Measurements from ENCODE around the gene ZC3H4. TPM values are rescaled to one million over a fixed set of nuclear protein-coding genes. Genes with fewer than 3 reads are reported as not detected.

Gene ZC3H4
- total and polyA plus RNA-seq, 2 donors (not counting 1 experiment from before 2014, with no cell fraction given) = 12.7 to 73.7 TPM

DNA sequence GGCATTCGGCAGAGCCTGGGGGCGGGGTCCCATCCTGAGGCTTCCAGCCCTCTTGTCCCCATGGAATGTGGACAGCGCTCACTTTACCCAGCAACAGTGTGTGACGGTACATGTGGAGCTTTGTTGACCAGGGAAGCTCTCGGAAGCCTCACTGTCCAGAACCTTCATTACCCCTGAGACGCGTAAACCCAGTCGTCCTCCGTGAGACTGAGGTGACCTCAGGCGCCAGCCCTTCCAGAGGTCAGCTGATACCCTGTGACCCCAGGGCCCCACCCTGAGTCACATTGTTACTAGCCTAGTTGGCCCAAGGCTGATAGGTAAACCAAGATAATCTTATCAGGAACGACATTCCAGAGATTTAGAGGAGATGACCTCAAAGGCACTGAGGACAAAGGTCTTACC is 55.0 kb downstream of the ZC3H4 start:
- POLR2A ChIA-PET = interaction anchor here (0.7 kb wide), 1 partner anchor 325 kb away, joined by 4 read pairs; no protein-coding TSS in a partner anchor
- ATAC-seq (ENCODE audit: low read depth) = no peak

GRCh38 chr19:47057328-47057727 is 56.2 kb downstream of the ZC3H4 start:
- DNase-seq (no peak), ATAC-seq (ENCODE audit: low read depth) (no peak)
- no peak overlapping the region for H3K4me3 ChIP-seq (ENCODE audit: control extremely low read depth in 1 of 5, extremely low read depth in 1 of 5, insufficient read depth in 1 of 5, low read depth in 2 of 5, low read length in 4 of 5)
- intact Hi-C loops (cut with micrococcal nuclease) = no loop called here
- H4K20me1 ChIP-seq (ENCODE audit: control insufficient read depth, insufficient read depth, low read length, poor library complexity, severe bottlenecking) = no peaks in the 10 kb centered on the region
- no peaks in the 10 kb centered on the region for H3K36me3 ChIP-seq (replicated peaks in 1 of 2; ENCODE audit: control extremely low read depth in 1 of 2, control insufficient read depth in 1 of 2, extremely low read depth in 1 of 2, insufficient read depth in 2 of 2, low read length in 1 of 2)
- no peak overlapping the region for H2AFZ ChIP-seq (ENCODE audit: insufficient read depth, low read depth, low read length, poor library complexity, severe bottlenecking)
- Mint-ChIP-seq H3K9me3 (ENCODE audit: insufficient read depth) (no peaks in the 10 kb centered on the region), H3K27me3 (peaks cover 4% of the 10 kb centered on the region), H3K27ac (no peak overlapping the region), H3K4me1 (no peaks in the 10 kb centered on the region), H3K4me3 (no peak overlapping the region)
- no peak overlapping the region for H3K9ac ChIP-seq (ENCODE audit: low read length)
- no peak overlapping the region for H3K4me2 ChIP-seq (replicated peaks; ENCODE audit: low read depth, low read length, poor library complexity, severe bottlenecking)
- H3K9me3 ChIP-seq (ENCODE audit: control extremely low read depth in 1 of 3, control insufficient read depth in 2 of 3, insufficient read depth in 1 of 3, low read length in 2 of 3) = no peaks in the 10 kb centered on the region
- no peaks in the 10 kb centered on the region for H3K79me2 ChIP-seq (ENCODE audit: control insufficient read depth, insufficient read depth, low read length)
- TF ChIP-seq, protein P1, sequence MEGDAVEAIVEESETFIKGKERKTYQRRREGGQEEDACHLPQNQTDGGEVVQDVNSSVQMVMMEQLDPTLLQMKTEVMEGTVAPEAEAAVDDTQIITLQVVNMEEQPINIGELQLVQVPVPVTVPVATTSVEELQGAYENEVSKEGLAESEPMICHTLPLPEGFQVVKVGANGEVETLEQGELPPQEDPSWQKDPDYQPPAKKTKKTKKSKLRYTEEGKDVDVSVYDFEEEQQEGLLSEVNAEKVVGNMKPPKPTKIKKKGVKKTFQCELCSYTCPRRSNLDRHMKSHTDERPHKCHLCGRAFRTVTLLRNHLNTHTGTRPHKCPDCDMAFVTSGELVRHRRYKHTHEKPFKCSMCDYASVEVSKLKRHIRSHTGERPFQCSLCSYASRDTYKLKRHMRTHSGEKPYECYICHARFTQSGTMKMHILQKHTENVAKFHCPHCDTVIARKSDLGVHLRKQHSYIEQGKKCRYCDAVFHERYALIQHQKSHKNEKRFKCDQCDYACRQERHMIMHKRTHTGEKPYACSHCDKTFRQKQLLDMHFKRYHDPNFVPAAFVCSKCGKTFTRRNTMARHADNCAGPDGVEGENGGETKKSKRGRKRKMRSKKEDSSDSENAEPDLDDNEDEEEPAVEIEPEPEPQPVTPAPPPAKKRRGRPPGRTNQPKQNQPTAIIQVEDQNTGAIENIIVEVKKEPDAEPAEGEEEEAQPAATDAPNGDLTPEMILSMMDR (IDR thresholded peaks at IDR 0.05) = no peak
- no peak for TF ChIP-seq EZH2 (IDR thresholded peaks at IDR 0.05; ENCODE audit: borderline replicate concordance, insufficient read depth, low read depth, low read length, poor library complexity, severe bottlenecking)
- no peak overlapping the region for H3K27ac ChIP-seq (ENCODE audit: low read length in 2 of 2)
- CTCF ChIA-PET = no interaction called here
- H3K4me1 ChIP-seq (ENCODE audit: control insufficient read depth in 2 of 2, insufficient read depth in 2 of 2, low read length in 2 of 2) = no peaks in the 10 kb centered on the region
- H3K27me3 ChIP-seq (replicated peaks in 1 of 4; ENCODE audit: control extremely low read depth in 1 of 4, control insufficient read depth in 3 of 4, insufficient read depth in 4 of 4, low read length in 3 of 4) = no peaks in the 10 kb centered on the region
- POLR2A ChIA-PET = no interaction called here
- 100% methylated on average over 1 of the region's 2 CpGs for WGBS (ENCODE audit: insufficient coverage)

More for the DNA sequence above, 55.0 kb downstream of the ZC3H4 start:
- Histone ChIP-seq H3K79me2 (ENCODE audit: control insufficient read depth, insufficient read depth, low read length) (no peaks in the 10 kb centered on the region), H3K9ac (ENCODE audit: low read length) (no peak overlapping the region), H3K9me3 (ENCODE audit: control extremely low read depth in 1 of 3, control insufficient read depth in 2 of 3, insufficient read depth in 1 of 3, low read length in 2 of 3) (no peaks in the 10 kb centered on the region), H2AFZ (ENCODE audit: insufficient read depth, low read depth, low read length, poor library complexity, severe bottlenecking) (no peak overlapping the region), H3K27me3 (replicated peaks in 1 of 4; ENCODE audit: control extremely low read depth in 1 of 4, control insufficient read depth in 3 of 4, insufficient read depth in 4 of 4, low read length in 3 of 4) (no peaks in the 10 kb centered on the region), H3K27ac (ENCODE audit: low read length in 2 of 2) (no peak overlapping the region), H3K36me3 (replicated peaks in 1 of 2; ENCODE audit: control extremely low read depth in 1 of 2, control insufficient read depth in 1 of 2, extremely low read depth in 1 of 2, insufficient read depth in 2 of 2, low read length in 1 of 2) (no peaks in the 10 kb centered on the region), H3K4me3 (ENCODE audit: control extremely low read depth in 1 of 5, extremely low read depth in 1 of 5, insufficient read depth in 1 of 5, low read depth in 2 of 5, low read length in 4 of 5) (no peak overlapping the region), H3K4me1 (ENCODE audit: control insufficient read depth in 2 of 2, insufficient read depth in 2 of 2, low read length in 2 of 2) (no peaks in the 10 kb centered on the region), H3K4me2 (replicated peaks; ENCODE audit: low read depth, low read length, poor library complexity, severe bottlenecking) (no peak overlapping the region), H4K20me1 (ENCODE audit: control insufficient read depth, insufficient read depth, low read length, poor library complexity, severe bottlenecking) (no peaks in the 10 kb centered on the region)
- H3K4me3 Mint-ChIP-seq = no peak overlapping the region
- DNase-seq = no peak
- intact Hi-C loops (cut with micrococcal nuclease) = no loop called here
- H3K9me3 Mint-ChIP-seq (ENCODE audit: insufficient read depth) = no peaks in the 10 kb centered on the region
- CTCF ChIA-PET = interaction anchor here (1.0 kb wide), 1 partner anchor 23 kb away, joined by 4 read pairs; no protein-coding TSS in a partner anchor
- peaks cover 4% of the 10 kb centered on the region for H3K27me3 Mint-ChIP-seq
- WGBS (ENCODE audit: insufficient coverage) = 96% methylated on average over 10 of the region's 11 CpGs
- no peaks in the 10 kb centered on the region for H3K4me1 Mint-ChIP-seq
- H3K27ac Mint-ChIP-seq = no peak overlapping the region
- TF ChIP-seq, protein P1 (IDR thresholded peaks at IDR 0.05) = no peak
- TF ChIP-seq EZH2 (IDR thresholded peaks at IDR 0.05; ENCODE audit: borderline replicate concordance, insufficient read depth, low read depth, low read length, poor library complexity, severe bottlenecking) = no peak
